ENCODE measurements around the gene HNRNPUL2. TPM values are rescaled to one million over a fixed set of nuclear protein-coding genes. Genes with fewer than 3 reads are reported as not detected.

The HNRNPUL2 gene
- total RNA-seq, 1 donor from 2014 or later: 43.6 TPM

DNA sequence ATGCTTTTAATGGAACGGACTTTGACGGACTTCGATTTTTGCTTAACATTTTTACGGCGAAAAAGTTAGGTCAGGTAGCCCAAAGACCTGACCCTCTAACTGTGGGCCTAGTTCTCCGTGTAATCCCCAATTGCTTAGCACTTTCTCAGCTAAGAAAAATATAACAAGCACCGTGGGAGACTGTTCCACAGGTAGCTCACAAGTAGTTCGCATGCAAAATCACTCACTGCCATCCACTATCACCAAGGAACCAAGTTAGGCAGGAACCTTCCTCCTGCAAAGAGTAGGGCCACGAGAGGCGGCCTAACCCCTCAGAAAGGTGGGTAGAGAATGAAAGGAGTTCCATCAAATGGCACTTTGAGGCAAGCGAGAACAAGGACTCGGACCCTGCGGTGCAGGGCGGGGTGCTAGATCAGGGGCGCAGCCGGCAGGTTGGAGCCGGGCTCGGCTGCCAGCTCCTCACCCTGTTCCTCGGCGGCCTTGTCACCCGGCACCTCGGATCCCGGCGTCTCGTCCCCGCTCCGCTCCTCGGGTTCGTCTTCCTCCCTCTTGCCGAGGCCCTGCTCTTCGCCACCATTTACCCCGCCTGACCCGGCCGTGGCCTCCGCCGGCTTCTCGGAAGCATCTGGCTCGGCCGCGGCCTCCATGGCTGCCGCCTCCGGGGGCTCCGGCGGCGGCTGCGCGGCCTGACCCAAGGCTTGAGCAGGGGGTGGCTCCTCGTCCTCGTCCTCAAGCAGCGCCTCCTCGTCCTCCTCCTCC is 922 bp downstream of the HNRNPUL2 start:
- Mint-ChIP-seq H3K4me1 (ENCODE audit: unreplicated experiment) (peaks cover 31% of the 10 kb centered on the region), H3K27me3 (ENCODE audit: unreplicated experiment) (peaks cover 21% of the 10 kb centered on the region)
- peak; percentile 18 for DNase-seq (ENCODE audit: low spot score)

DNA sequence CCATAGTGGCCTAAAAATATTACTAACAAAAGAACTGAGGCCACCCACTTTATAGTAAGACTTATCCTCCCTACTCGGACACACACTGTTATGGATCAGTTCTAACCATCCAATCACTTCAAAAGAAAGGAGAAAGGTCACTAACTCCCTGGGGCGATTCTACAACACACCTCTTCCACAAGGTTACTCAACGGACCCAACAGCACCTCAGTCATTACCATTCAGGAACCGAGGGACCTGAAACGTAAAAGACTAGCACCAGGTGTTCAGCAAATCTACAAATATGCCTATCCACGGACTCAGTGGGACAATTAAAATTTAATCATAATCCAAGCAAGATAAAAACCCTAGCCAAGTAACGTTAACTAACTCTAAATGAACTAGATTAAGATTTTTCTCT is 1.6 kb downstream of the HNRNPUL2 start:
- Mint-ChIP-seq H3K4me3 (ENCODE audit: unreplicated experiment) (peak overlapping the region; percentile 99), H3K4me1 (ENCODE audit: unreplicated experiment) (peaks cover 31% of the 10 kb centered on the region), H3K9me3 (ENCODE audit: unreplicated experiment) (no peaks in the 10 kb centered on the region), H3K27me3 (ENCODE audit: unreplicated experiment) (peaks cover 21% of the 10 kb centered on the region), H3K27ac (ENCODE audit: unreplicated experiment) (peak overlapping the region; percentile 84), H3K36me3 (ENCODE audit: low read depth, unreplicated experiment) (peaks cover 44% of the 10 kb centered on the region)
- TF ChIP-seq, protein P1, sequence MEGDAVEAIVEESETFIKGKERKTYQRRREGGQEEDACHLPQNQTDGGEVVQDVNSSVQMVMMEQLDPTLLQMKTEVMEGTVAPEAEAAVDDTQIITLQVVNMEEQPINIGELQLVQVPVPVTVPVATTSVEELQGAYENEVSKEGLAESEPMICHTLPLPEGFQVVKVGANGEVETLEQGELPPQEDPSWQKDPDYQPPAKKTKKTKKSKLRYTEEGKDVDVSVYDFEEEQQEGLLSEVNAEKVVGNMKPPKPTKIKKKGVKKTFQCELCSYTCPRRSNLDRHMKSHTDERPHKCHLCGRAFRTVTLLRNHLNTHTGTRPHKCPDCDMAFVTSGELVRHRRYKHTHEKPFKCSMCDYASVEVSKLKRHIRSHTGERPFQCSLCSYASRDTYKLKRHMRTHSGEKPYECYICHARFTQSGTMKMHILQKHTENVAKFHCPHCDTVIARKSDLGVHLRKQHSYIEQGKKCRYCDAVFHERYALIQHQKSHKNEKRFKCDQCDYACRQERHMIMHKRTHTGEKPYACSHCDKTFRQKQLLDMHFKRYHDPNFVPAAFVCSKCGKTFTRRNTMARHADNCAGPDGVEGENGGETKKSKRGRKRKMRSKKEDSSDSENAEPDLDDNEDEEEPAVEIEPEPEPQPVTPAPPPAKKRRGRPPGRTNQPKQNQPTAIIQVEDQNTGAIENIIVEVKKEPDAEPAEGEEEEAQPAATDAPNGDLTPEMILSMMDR (IDR thresholded peaks at IDR 0.05; ENCODE audit: unreplicated experiment): no peak
- no peak for DNase-seq (ENCODE audit: low spot score)

More for the DNA sequence above, 922 bp downstream of the HNRNPUL2 start:
- Mint-ChIP-seq H3K4me3 (ENCODE audit: unreplicated experiment) (peak overlapping the region; percentile 99), H3K9me3 (ENCODE audit: unreplicated experiment) (no peaks in the 10 kb centered on the region), H3K27ac (ENCODE audit: unreplicated experiment) (peak overlapping the region; percentile 42), H3K36me3 (ENCODE audit: low read depth, unreplicated experiment) (peaks cover 38% of the 10 kb centered on the region)
- TF ChIP-seq, protein P1 (IDR thresholded peaks at IDR 0.05; ENCODE audit: unreplicated experiment): no peak

DNA sequence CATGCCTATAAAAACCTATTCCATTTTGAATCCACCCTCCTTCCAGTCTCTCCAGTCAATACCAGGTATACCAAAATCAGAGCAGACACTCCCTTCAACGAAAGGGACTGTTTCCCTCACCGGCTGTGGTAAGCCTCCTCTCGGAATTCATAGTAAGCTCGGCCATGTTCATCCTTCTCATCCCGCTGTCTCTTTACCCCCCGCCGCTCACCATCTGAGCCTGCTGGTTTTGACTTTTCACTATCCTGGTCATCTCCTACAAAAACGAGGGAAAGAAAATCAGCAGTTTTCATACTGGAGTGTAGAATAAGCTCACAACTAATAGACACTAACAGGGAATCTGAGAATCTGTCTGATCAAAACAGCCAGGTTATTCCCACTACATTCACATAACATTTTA is 3.1 kb downstream of the HNRNPUL2 start:
- peak overlapping the region; percentile 24 for H3K4me3 Mint-ChIP-seq (ENCODE audit: unreplicated experiment)
- TF ChIP-seq, protein P1 (IDR thresholded peaks at IDR 0.05; ENCODE audit: unreplicated experiment): no peak
- H3K9me3 Mint-ChIP-seq (ENCODE audit: unreplicated experiment): no peaks in the 10 kb centered on the region
- H3K36me3 Mint-ChIP-seq (ENCODE audit: low read depth, unreplicated experiment): peaks cover 53% of the 10 kb centered on the region
- DNase-seq (ENCODE audit: low spot score): no peak
- peak overlapping the region; percentile 39 for H3K27ac Mint-ChIP-seq (ENCODE audit: unreplicated experiment)
- peaks cover 21% of the 10 kb centered on the region for H3K27me3 Mint-ChIP-seq (ENCODE audit: unreplicated experiment)
- peaks cover 31% of the 10 kb centered on the region for H3K4me1 Mint-ChIP-seq (ENCODE audit: unreplicated experiment)

DNA sequence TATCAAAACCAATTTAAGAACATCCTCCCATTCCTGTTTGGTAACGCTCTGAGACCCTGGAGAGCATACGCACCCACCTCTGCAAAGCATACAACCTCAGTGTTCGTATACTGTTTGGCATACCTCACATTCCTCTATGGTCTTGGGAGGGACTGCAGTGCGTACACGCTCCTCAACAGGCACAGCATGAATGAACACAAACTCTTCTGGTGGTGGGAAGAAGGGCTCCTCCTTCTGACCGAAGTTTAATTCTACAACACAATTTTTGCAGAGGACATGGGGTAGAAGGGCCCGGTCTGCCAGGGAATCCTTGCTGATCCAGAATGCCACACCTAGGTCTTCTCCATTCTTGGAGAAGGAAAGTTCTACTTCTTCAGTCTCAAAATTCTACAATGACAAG is 5.3 kb downstream of the HNRNPUL2 start:
- peak overlapping the region; percentile 57 for H3K27ac Mint-ChIP-seq (ENCODE audit: unreplicated experiment)
- H3K4me1 Mint-ChIP-seq (ENCODE audit: unreplicated experiment): peaks cover 24% of the 10 kb centered on the region
- H3K9me3 Mint-ChIP-seq (ENCODE audit: unreplicated experiment): no peaks in the 10 kb centered on the region
- peak overlapping the region; percentile 50 for H3K4me3 Mint-ChIP-seq (ENCODE audit: unreplicated experiment)
- DNase-seq (ENCODE audit: low spot score): no peak
- peaks cover 56% of the 10 kb centered on the region for H3K36me3 Mint-ChIP-seq (ENCODE audit: low read depth, unreplicated experiment)
- TF ChIP-seq, protein P1 (IDR thresholded peaks at IDR 0.05; ENCODE audit: unreplicated experiment): no peak
- H3K27me3 Mint-ChIP-seq (ENCODE audit: unreplicated experiment): peaks cover 14% of the 10 kb centered on the region

DNA sequence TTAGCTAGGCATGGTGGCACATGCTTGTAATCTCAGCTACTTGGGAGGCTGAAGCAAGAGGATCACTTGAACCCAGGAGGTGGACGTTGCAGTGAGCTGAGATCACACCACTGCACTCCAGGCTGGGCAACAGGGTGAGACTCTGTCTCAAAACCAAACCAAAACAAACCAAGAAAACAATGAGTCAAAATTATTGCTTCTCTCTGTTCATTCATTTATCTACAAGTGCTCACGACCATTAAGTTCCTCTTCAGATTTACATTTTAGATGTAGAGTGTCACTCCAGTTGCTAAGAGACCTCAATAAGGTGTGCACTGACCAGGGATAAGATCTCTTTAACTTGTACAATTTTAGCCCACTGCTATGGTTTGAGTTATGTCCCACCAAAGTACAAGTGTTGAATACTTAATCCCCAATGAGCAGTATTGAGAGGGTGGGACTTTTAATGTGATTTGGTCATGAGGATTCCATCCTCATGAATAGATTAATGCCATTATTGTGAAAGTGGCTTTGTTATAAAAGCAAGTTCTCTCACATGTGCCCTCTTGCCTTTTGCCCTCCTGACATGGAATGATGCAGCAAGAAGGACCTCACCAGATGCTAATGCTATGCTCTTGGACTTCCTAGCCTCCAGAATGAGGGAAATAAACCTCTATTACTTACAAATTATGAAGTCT is 7.8 kb downstream of the HNRNPUL2 start:
- H3K36me3 Mint-ChIP-seq (ENCODE audit: low read depth, unreplicated experiment): peaks cover 70% of the 10 kb centered on the region
- peaks cover 6% of the 10 kb centered on the region for H3K27me3 Mint-ChIP-seq (ENCODE audit: unreplicated experiment)
- peak overlapping the region; percentile 8 for H3K4me3 Mint-ChIP-seq (ENCODE audit: unreplicated experiment)
- H3K4me1 Mint-ChIP-seq (ENCODE audit: unreplicated experiment): peaks cover 7% of the 10 kb centered on the region
- TF ChIP-seq, protein P1 (IDR thresholded peaks at IDR 0.05; ENCODE audit: unreplicated experiment): no peak
- no peak for DNase-seq (ENCODE audit: low spot score)
- H3K27ac Mint-ChIP-seq (ENCODE audit: unreplicated experiment): no peak overlapping the region
- no peaks in the 10 kb centered on the region for H3K9me3 Mint-ChIP-seq (ENCODE audit: unreplicated experiment)

All from endothelial cell (in vitro differentiated cells).